Subcutaneous abdominal adipose tissue (tissue), 5 donors: ENCODE results near the gene CBX7.

Experiments used
- H3K27ac ChIP-seq: one replicate; pipeline ENCODE4 v1.7.0; 2013; ENCODE audit warnings: low read depth, mild to moderate bottlenecking, inconsistent platforms, low read length, moderate library complexity
- H3K27me3 ChIP-seq, 5 donors: one replicate each; pipeline ENCODE4 v1.7.0; 2013; ENCODE audit warnings: low read length in 5 of 5, inconsistent platforms in 1 of 5; ENCODE audit not compliant: control insufficient read depth in 5 of 5, insufficient read depth in 4 of 5
- H3K36me3 ChIP-seq, 5 donors: one replicate each; pipeline ENCODE4 v1.7.0; 2013; ENCODE audit warnings: low read length in 5 of 5; ENCODE audit not compliant: control insufficient read depth in 5 of 5, insufficient read depth in 5 of 5
- H3K4me1 ChIP-seq, 5 donors: one replicate each; pipeline ENCODE4 v1.7.0; 2013; ENCODE audit warnings: low read length in 5 of 5, mild to moderate bottlenecking in 3 of 5, moderate library complexity in 1 of 5; ENCODE audit not compliant: control insufficient read depth in 5 of 5, insufficient read depth in 5 of 5
- H3K4me3 ChIP-seq, 5 donors: one replicate each; pipeline ENCODE4 v1.7.0; 2013; ENCODE audit warnings: low read length in 5 of 5, low read depth in 1 of 5
- H3K9ac ChIP-seq, 5 donors: one replicate each; pipeline ENCODE4 v1.7.0; 2013; ENCODE audit warnings: low read length in 5 of 5, mild to moderate bottlenecking in 4 of 5, moderate library complexity in 3 of 5
- H3K9me3 ChIP-seq, 5 donors: one replicate each; pipeline ENCODE4 v1.7.0; 2013; ENCODE audit warnings: low read length in 5 of 5; ENCODE audit not compliant: control insufficient read depth in 5 of 5
- donor health status: healthy.
- donor health status: healthy.
- donor health status: healthy.
- donor health status: healthy.
- donor health status: healthy.

The CBX7 gene

GRCh38 chr22:39135092-39135896, 17.2 kb downstream of the CBX7 start:
- Histone ChIP-seq H3K36me3 (peaks cover 0 to 49% (median 35%) of the 10 kb centered on the region in 5 donors), H3K27me3 (no peaks in the 10 kb centered on the region), H3K27ac (no peak overlapping the region)

GRCh38 chr22:39134366-39135091, 18.0 kb downstream of the CBX7 start:
- H3K4me3 ChIP-seq = no peak overlapping the region
- no peaks in the 10 kb centered on the region for H3K27me3 ChIP-seq
- no peak overlapping the region for H3K9ac ChIP-seq
- H3K27ac ChIP-seq = no peak overlapping the region
- no peaks in the 10 kb centered on the region for H3K9me3 ChIP-seq
- peaks cover 2 to 14% (median 11%) of the 10 kb centered on the region in 5 donors for H3K4me1 ChIP-seq
- peaks cover 0 to 46% (median 34%) of the 10 kb centered on the region in 5 donors for H3K36me3 ChIP-seq

More at GRCh38 chr22:39135092-39135896, 17.2 kb downstream of the CBX7 start:
- no peaks in the 10 kb centered on the region for H3K9me3 ChIP-seq
- no peak overlapping the region for H3K9ac ChIP-seq
- no peak overlapping the region for H3K4me3 ChIP-seq
- peaks cover 2 to 14% (median 11%) of the 10 kb centered on the region in 5 donors for H3K4me1 ChIP-seq

DNA sequence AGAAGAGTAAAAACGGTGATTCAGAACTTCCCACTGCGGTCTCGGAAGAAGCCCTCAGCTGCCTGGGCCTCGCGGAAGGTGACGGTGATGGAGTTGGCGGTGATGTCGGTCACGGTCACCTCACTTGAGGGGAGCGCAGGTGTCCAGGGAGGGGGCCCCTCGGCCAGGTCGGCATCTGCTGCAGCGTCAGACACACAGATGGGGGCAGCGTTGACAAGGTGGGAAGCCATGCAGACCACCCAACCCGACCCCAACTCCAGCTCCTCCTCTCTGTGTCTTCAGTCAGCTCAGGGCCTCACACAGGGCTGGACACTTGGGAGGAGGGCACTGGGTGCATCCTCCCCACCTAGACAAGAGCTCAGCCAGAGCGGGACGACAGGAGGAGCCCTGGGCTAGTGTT, 18.6 kb downstream of the CBX7 start:
- peaks cover 2 to 14% (median 11%) of the 10 kb centered on the region in 5 donors for H3K4me1 ChIP-seq
- no peak overlapping the region for H3K4me3 ChIP-seq
- no peaks in the 10 kb centered on the region for H3K9me3 ChIP-seq
- H3K36me3 ChIP-seq = peaks cover 0 to 43% (median 34%) of the 10 kb centered on the region in 5 donors
- H3K27me3 ChIP-seq = no peaks in the 10 kb centered on the region
- H3K27ac ChIP-seq = no peak overlapping the region
- no peak overlapping the region for H3K9ac ChIP-seq

DNA sequence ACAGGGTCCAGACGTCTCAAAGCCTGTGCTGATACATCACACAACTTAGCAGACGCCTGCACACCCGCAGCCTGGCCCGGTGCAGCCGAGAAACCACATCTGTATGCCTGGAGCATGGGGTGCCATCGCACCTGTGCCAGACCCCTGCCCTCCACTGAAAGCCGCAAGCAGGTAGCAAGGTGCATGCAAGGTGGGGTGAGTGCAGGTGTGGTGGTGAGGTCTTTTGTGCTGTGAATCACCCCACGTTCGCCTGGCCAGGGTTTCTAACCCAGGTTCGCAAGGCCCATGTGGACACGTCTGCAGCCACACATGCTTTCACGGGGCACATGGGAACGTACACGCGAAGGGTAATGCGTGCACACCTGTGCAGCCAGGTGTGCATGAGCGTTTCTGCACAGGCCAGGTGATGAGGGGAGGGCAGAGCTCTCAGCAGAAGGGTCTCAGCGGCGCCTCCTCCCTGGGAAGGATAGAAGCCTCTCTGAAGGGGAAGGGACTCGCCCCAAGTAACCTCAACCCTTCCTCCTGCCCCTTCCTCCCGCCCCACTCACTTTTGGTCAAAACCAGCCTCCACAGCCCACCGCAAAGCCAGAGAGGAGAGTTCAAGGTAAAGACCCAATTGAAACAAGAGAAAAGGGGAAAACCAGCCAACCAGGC, 19.5 kb downstream of the CBX7 start:
- no peak overlapping the region for H3K4me3 ChIP-seq
- H3K36me3 ChIP-seq = peaks cover 0 to 39% (median 34%) of the 10 kb centered on the region in 5 donors
- no peak overlapping the region for H3K27ac ChIP-seq
- H3K9me3 ChIP-seq = no peaks in the 10 kb centered on the region
- no peak overlapping the region for H3K9ac ChIP-seq
- peaks cover 2 to 14% (median 11%) of the 10 kb centered on the region in 5 donors for H3K4me1 ChIP-seq
- H3K27me3 ChIP-seq = no peaks in the 10 kb centered on the region

- Histone ChIP-seq H3K27ac (no peak overlapping the region), H3K9me3 (no peaks in the 10 kb centered on the region), H3K4me3 (no peak overlapping the region), H3K36me3 (peaks cover 0 to 39% (median 32%) of the 10 kb centered on the region in 5 donors), H3K9ac (no peak overlapping the region), H3K27me3 (no peaks in the 10 kb centered on the region), H3K4me1 (peaks cover 2 to 14% (median 11%) of the 10 kb centered on the region in 5 donors)
These were observed 20.2 kb downstream of the CBX7 start for GRCh38 chr22:39132281-39132680.

GRCh38 chr22:39130892-39131855, 21.3 kb downstream of the CBX7 start:
- peak overlapping the region in 1 of 5 donors; percentile 12 for H3K4me3 ChIP-seq
- H3K27me3 ChIP-seq = no peaks in the 10 kb centered on the region
- H3K27ac ChIP-seq = no peak overlapping the region
- H3K4me1 ChIP-seq = peaks cover 2 to 14% (median 11%) of the 10 kb centered on the region in 5 donors
- no peaks in the 10 kb centered on the region for H3K9me3 ChIP-seq
- H3K36me3 ChIP-seq = peaks cover 0 to 33% (median 27%) of the 10 kb centered on the region in 5 donors
- no peak overlapping the region for H3K9ac ChIP-seq

GRCh38 chr22:39130152-39130704, 22.3 kb downstream of the CBX7 start:
- Histone ChIP-seq H3K27ac (no peak overlapping the region), H3K4me3 (no peak overlapping the region), H3K36me3 (peaks cover 0 to 28% (median 26%) of the 10 kb centered on the region in 5 donors), H3K9ac (no peak overlapping the region), H3K27me3 (no peaks in the 10 kb centered on the region), H3K9me3 (no peaks in the 10 kb centered on the region), H3K4me1 (peaks cover 2 to 14% (median 11%) of the 10 kb centered on the region in 5 donors)

DNA sequence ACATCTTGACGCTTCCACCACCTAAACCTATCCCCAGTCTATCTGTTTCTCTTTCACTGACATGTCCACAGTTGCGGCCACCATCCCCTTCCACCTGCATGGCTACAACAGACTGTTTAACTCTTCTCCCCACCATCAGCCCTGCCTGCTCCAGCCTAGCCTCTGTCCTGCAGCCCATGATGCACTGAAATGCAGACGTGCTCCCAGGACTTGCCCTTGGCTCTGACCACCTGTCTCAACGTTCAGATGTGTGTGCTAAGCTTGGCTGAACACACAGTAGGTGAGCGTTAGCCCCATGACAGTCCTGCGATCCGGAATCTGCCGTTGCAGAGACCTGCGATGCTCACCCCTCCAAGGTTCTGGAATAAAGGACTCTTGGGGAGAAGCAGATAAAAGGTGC, 22.7 kb downstream of the CBX7 start:
- Histone ChIP-seq H3K4me1 (peaks cover 2 to 14% (median 11%) of the 10 kb centered on the region in 5 donors), H3K9me3 (no peaks in the 10 kb centered on the region), H3K4me3 (no peak overlapping the region), H3K27ac (no peak overlapping the region), H3K27me3 (no peaks in the 10 kb centered on the region), H3K9ac (no peak overlapping the region), H3K36me3 (peaks cover 0 to 28% (median 26%) of the 10 kb centered on the region in 5 donors)

DNA sequence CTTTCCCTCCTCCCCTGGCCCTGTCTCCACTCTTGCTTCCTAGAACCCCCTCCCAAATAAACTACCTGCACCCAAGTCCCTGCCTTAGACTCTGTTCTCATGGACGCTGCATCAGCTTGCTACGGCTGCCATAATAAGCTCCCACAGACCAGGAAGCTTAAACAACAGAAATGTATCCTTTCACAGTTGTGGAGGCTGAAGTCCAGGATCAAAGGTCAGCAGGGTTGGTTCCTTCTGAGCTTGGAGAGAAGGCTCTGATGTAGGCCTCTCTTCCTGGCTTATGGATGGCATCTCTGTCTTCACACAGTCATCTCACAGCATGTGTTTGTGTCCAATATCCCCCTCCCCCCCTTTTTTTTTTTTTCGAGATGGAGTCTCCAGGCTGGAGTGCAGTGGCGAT, 23.4 kb downstream of the CBX7 start:
- H3K4me1 ChIP-seq = peaks cover 2 to 14% (median 11%) of the 10 kb centered on the region in 5 donors
- no peak overlapping the region for H3K4me3 ChIP-seq
- H3K36me3 ChIP-seq = peaks cover 0 to 26% (median 23%) of the 10 kb centered on the region in 5 donors
- no peaks in the 10 kb centered on the region for H3K9me3 ChIP-seq
- no peaks in the 10 kb centered on the region for H3K27me3 ChIP-seq
- H3K27ac ChIP-seq = no peak overlapping the region
- no peak overlapping the region for H3K9ac ChIP-seq
